Astrocyte (in vitro differentiated cells and primary cell): Measurements from ENCODE around the gene MRPL41.

Experiments used
- CTCF ChIP-seq: IDR thresholded peaks from 2 replicates; pipeline ENCODE4 v1.5.1; 2011; ENCODE audit warnings: low read depth, mild to moderate bottlenecking, inconsistent platforms, low read length, moderate library complexity; ENCODE audit not compliant: insufficient read depth
- EZH2 ChIP-seq: IDR thresholded peaks from 2 replicates; pipeline ENCODE4 v1.6.1; 2012; ENCODE audit warnings: mild to moderate bottlenecking, low read length, inconsistent platforms; ENCODE audit not compliant: insufficient read depth

- no peak for TF ChIP-seq CTCF
- TF ChIP-seq EZH2, result no peak
Observed at GRCh38 chr9:137504432-137504777, 47.3 kb upstream of the MRPL41 start.
